HG03280 (cell line): ENCODE results near the gene CNR2.
"Not testable (repeated sequence)": the region's sequence is repeated elsewhere in the genome, so short reads cannot be mapped to it uniquely, and the experiment has no call there.

Experiments used
- ATAC-seq: cut with Tn5 transposase; IDR thresholded peaks from one replicate; pipeline ENCODE4 v1.9.1; 2021; ENCODE audit warnings: mild to moderate bottlenecking, moderate library complexity; ENCODE audit not compliant: unreplicated experiment

The CNR2 gene

DNA sequence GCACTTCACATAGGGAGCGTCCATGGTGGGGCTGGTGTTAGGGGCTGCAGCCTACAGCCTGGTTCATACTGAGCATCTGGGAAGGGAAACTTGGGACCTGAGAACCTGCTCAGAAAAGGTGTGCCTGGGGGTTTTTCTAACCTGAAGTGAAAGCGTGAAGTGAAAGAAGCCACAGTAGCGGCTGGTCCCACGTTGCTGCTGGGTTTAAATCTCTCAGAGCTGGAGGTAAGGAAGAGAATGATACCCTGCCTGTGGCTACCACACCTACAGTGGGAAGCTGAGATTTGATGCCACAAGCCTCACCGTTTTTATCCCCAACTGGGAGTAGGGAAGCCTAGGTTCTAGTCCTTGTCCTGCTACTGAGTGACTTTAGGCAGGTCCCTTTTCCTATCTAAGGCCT is 24.1 kb downstream of the CNR2 start:
- ATAC-seq = no peak

DNA sequence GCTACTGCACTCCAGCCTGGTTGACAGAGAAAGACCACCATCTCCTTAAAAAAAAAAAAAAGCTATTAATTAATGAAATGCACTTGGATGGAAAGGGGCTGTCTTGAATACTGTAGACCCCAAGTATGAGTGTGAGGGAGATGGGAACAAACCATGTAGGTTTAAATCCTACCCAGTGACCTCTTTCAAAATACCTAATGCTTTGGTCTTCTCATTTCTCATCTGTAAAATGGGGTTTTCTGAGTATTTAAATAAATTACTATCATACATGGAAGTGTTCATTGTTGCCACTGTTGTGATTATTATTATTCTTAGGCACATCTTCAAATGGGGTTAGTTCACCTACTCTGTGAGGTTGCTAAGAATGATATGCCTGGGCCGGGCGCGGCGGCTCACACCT is 27.9 kb downstream of the CNR2 start:
- ATAC-seq = no peak

- no peak for ATAC-seq
Measured at GRCh38 chr1:23882746-23883145, 30.4 kb downstream of the CNR2 start.

- no peak for ATAC-seq
Measured at GRCh38 chr1:23879809-23880208, 33.4 kb downstream of the CNR2 start.

DNA sequence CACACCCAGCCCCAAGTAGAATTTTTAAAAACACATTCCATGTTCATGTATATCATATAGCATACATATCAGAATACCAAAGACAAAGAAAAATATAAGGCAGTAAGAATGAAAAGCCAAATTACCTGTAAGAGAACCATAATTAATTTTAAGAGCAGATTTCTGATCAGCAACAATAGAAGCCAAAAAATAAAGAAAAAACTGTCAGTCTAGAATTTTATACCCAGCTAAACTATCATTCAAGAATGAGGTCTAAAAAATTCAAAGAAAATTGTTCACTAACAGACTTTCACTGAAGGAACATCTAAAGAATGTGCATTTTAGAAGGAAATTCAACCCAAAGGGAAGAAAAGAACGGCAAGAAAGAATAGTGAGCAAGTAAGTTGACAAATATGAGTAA is 34.5 kb downstream of the CNR2 start:
- ATAC-seq = no peak

- ATAC-seq = no peak
Measured at GRCh38 chr1:23875382-23875781, 37.8 kb downstream of the CNR2 start.

DNA sequence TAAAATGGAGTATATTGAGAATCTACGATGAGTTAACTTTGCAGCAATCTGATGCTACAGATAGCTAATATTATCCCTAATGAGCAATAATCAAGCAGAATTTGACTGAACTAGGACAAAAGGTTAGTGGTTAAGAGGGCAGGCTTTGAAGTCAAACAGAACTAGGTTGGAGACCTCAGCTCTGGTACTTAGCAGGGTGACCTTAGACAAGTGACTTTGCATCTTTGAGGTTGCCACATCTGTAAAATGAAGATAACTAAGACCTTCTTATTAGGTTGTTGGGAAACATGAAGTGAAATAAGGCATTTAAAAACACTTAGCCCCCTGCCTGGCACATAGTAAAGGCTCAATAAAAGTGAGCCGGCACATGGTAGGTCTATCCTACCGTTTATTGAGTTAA is 40.7 kb downstream of the CNR2 start:
- ATAC-seq = no peak

DNA sequence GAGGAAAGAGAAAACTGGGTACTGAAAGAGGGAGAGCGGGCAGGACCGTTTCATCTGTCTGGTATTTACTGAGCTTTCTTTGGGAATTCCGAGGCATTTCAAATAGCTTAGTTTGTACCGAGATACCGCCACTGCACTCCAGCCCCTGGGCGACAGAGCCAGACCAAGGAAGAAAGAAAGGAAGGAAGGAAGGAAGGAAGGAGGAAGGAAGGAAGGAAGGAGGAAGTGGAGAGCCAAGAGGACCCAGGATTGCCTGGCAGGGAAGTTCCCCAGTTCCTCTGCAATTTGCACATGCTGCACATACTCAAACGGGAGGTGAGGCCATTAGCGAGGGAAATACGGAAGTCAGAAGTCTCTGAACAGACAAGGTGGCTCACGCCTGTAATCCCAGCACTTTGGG is 44.1 kb downstream of the CNR2 start:
- ATAC-seq = no peak

- ATAC-seq = peak; percentile 7
Measured at GRCh38 chr1:23868557-23869016, 44.6 kb downstream of the CNR2 start.

- peak; percentile 91 for ATAC-seq
Measured at GRCh38 chr1:23867895-23868556, 45.1 kb downstream of the CNR2 start, which contains the start of gene FUCA1. Gene FUCA1 (minus strand): TSS chr1:23868290. CDS start chr1:23868286, 4 bp downstream.

DNA sequence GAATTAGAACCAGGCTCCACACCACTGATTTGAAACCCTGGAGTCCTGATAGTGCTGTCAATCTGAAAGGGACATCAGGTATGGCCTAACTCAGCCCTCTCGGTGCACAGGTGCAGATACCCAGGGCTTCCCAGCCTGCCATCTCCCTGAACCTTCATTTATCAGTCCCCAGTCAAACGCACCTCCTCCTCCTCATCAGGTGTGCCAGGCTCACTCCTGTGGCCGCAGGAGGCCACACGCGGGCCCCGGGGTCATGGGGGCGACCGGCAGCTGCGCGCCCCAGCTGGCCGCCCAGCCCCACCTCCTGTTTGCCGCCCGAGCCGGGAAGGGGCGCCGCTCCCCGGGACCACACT is 45.6 kb downstream of the CNR2 start:
- ATAC-seq = no peak

DNA sequence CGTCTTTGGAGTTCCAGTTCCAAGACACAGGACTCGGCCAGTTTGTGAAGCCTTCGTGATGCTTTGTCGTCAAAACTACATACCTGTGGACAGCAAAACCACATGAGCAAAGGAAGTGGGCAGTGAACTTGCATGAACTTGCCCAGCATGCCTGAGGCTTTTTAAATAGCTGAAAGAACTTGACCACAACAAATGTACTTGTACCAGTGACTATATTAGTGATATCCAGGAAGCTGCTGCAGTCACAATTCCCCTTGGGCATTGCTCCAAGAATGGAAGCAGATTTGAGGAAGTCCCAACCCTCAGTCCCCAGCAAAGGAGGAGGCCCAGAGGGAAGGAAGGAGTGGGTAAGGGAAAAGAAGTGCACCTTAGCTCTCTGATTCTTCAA is 47.6 kb downstream of the CNR2 start:
- no peak for ATAC-seq

GRCh38 chr1:23864801-23865542 is 48.2 kb downstream of the CNR2 start:
- no peak for ATAC-seq

- ATAC-seq = no peak
Measured at GRCh38 chr1:23862640-23863039, 50.5 kb downstream of the CNR2 start.

- ATAC-seq = no peak
Measured at GRCh38 chr1:23854568-23854967, 58.6 kb downstream of the CNR2 start.

- not testable (repeated sequence) for ATAC-seq
Measured at GRCh38 chr1:23853124-23853523, 60.0 kb downstream of the CNR2 start.

DNA sequence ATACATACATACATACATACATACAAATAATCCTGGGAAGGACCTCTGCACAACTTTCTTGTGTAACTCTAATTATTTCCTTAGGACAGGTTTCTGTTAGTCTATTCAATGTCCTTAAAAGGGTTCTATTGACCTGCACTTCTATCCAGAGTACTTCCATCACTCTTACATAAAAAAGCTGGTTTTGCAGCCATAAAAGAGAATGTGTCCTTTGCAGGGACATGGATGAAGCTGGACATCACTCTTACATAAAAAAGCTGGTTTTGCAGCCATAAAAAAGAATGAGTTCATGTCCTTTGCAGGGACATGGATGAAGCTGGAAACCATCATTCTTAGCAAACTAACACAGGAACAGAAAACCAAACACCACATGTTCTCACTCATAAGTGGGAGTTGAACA is 61.8 kb downstream of the CNR2 start:
- ATAC-seq = not testable (repeated sequence)

DNA sequence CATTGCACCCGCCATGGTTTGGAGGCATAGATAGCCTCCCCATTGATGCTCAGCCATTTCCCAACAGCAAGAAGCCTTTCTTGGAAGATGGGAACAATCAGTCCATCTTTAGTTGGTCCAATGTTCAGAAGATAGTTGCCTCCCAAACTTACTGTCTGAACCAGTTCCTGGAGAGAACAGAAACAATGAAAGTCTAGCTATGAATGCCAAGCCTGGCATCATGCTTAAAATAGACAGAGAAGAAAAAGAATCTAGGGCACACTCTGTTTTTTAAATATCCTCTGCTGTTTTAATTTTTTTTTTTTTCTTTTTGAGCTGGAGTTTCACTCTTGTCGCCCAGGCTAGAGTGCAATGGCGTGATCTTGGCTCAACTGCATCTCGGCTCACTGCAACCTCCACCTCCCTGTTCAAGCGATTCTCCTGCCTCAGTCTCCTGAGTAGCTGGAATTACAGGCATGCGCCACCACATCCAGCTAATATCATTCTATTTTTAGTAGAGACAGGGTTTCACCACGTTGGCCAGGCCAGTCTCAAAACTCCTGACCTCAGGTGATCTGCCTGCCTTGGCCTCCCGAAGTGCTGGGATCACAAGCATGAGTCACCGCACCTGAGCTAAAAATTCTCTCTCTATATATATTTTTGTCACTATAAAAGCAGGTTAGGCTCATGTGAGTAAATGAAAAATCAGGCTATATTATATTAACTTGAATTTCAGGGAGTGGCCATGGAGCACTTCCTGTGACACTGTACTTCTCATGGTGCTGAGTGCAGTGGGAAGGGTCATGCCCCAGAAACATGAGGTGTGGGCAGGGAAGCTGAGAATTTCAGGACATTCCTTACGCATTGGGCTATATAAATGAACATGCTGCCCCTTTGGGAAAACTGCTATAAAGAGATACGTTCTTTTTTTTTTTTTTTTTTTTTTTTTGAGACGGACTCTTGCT is 64.2 kb downstream of the CNR2 start:
- no peak for ATAC-seq

- not testable (repeated sequence) for ATAC-seq
Measured at GRCh38 chr1:23847482-23848095, 65.6 kb downstream of the CNR2 start.

DNA sequence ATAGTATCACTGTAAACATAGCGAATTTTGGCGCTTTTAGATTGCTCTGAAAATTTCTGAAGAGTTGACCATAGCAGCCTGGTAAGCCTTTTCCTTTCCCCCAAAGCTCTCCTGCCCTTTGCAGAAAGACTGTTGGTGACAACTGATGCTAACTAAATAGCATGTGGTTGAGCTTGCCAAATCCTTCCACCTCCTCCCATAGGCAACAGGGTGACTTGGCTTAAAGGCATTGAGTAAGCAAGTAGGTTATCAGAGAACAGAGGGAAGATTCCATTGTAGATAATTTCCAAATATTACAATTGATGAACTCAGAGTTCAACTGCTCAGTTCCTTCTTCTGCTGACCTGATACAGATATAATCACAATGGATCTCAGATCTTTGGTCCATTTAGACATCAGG is 68.0 kb downstream of the CNR2 start:
- ATAC-seq = no peak

DNA sequence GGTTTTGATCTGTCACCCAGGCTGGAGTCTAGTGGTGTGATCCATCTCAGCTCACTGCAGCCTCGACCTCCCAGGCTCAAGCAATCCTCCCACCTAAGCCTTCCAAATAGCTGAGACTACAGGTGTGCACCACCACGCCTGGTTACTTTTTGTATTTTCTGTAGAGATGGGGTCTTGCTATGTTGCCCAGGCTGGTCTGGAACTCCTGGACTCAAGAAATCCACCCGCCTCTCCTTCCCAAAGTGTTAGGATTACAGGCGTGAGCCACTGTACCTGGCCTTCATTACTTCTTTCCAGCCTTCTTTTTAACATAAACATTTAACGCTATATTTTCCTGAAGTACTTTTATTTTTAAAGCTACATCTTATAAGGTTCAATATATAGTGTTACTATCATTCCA is 69.5 kb downstream of the CNR2 start:
- no peak for ATAC-seq
